ENCODE data around the gene RIPOR3.
"Not testable (repeated sequence)": the region's sequence is repeated elsewhere in the genome, so short reads cannot be mapped to it uniquely, and the experiment has no call there.

The RIPOR3 gene

GRCh38 chr20:50724112-50724725 lies 32.9 kb upstream of the RIPOR3 start:
- no peak for DNase-seq (ENCODE audit: low read depth, low spot score)

GRCh38 chr20:50723672-50724071 lies 32.3 kb upstream of the RIPOR3 start:
- no peak for DNase-seq (ENCODE audit: low read depth, low spot score)

- no peak for DNase-seq (ENCODE audit: low read depth, low spot score)
These were observed 31.2 kb upstream of the RIPOR3 start for GRCh38 chr20:50722424-50723155.

- DNase-seq (ENCODE audit: low read depth, low spot score): no peak
These were observed 30.5 kb upstream of the RIPOR3 start for GRCh38 chr20:50721881-50722281.

DNA sequence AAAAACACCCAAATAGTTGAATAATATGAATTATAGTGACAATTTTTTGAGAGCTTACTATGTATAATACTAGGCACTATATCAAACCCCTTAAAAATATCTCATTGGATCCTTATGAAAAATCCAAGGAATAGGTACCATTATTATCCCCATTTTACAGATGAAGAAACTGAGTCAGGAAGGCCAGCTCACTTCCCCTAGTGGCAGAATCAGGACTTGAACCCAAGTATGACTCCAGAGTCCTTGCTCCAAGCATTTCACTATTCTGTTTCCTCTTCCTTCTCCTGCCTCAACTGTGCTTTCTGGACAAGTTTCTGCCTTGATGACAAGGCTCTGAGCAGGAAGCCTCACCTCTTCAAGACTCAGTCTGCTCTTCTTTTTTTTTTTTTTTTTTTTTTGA lies 29.2 kb upstream of the RIPOR3 start:
- no peak for DNase-seq (ENCODE audit: low read depth, low spot score)

DNA sequence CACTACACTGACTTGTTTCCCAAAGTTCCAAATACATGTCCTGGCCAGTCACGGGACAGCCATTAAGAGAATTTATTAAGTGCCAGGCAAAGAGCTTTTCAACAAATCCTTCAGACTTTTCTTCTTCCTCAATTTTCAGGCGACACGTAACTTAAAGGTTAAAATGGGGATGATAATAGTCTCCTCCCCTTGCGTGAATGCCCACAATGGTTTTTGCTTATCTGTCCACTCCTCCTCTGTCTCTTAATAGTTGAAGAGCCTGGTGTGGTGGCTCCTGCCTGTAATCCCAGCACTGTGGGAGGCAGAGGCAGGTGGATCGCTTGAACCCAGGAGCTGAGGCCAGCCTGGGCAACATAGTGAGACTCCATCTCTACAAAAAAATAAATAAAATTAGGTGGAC lies 28.7 kb upstream of the RIPOR3 start:
- DNase-seq (ENCODE audit: low read depth, low spot score): no peak

DNA sequence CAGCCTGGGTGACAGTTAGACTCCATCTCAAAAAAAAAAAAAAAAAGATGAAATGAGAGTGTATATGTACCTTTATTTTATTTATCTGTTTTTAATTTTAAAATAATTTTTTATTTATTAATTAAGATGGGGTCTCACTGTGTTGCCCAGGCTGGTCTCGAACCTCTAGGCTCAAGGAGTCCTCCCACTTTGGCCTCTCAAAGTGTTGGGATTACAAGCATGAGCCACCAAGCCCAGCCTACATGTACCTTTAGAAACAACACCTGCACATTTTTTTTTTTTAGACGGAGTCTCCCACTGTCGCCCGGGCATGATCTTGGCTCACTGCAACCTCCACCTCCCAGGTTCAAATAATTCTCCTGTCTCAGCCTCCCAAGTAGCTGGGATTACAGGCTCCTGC lies 28.0 kb upstream of the RIPOR3 start:
- DNase-seq (ENCODE audit: low read depth, low spot score): no peak

- DNase-seq (ENCODE audit: low read depth, low spot score): no peak
These were observed 26.8 kb upstream of the RIPOR3 start for GRCh38 chr20:50717974-50718761.

- DNase-seq (ENCODE audit: low read depth, low spot score): no peak
These were observed 26.0 kb upstream of the RIPOR3 start for GRCh38 chr20:50717312-50717711.

DNA sequence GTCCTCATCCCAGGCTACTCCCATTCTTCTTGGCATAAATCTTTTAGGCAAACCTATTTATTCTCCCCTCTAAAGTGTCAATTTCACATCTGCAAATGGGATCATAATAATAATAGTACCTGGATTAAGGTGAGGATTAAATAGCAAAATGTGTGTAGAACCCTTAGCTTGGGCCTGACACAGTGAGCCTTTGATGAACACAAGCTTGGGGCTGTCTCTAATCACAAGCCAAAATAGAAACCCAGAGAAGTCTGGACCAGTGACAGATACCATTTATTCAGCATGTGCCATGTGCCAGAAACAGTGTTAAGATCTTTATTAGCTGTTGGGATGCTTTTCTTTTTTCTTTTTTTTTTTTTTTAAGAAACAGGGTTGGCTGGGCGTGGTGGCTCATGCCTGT lies 25.2 kb upstream of the RIPOR3 start:
- DNase-seq (ENCODE audit: low read depth, low spot score): no peak

DNA sequence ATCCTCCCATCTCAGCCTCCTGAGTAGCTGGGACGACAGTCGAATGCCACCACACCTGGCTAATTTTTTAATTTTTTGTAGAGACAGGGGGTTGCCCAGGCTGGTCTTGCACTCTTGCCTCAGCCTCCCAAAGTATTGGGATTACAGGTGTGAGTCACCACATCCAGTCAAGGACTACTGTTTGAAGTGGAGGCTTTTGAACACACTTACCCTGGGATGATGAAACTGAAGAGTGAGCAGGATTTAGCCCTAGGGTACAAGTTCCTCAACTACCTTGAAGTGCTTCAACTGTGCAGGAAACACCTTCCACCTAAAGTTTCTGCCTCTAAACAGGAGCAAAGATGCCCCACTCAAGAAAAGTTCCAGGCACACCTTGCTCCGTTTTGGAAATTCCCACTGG lies 24.4 kb upstream of the RIPOR3 start:
- no peak for DNase-seq (ENCODE audit: low read depth, low spot score)

- DNase-seq (ENCODE audit: low read depth, low spot score): not testable (repeated sequence)
These were observed 23.1 kb upstream of the RIPOR3 start for GRCh38 chr20:50714426-50714825.

DNA sequence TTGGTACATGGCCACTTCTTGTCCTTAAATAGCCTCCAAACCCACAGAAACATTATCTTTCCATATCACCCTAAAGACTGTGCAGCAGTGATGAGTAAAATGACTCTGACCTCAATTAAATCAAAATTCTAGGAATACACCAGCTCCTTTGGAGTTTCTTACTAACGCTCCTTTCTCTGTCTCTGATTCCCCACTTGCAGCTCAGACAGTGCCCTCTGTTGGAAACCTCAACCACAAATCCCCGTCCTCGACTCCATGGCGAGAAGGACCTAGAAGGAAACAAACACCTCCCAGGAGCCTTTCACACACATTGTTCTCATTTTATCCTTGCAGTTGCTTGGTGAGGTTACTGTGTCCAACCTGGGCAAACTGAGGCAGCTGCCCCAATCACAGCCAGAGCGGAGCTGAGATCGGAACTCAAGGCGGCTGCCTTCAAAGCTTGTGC lies 22.3 kb upstream of the RIPOR3 start:
- no peak for DNase-seq (ENCODE audit: low read depth, low spot score)

DNA sequence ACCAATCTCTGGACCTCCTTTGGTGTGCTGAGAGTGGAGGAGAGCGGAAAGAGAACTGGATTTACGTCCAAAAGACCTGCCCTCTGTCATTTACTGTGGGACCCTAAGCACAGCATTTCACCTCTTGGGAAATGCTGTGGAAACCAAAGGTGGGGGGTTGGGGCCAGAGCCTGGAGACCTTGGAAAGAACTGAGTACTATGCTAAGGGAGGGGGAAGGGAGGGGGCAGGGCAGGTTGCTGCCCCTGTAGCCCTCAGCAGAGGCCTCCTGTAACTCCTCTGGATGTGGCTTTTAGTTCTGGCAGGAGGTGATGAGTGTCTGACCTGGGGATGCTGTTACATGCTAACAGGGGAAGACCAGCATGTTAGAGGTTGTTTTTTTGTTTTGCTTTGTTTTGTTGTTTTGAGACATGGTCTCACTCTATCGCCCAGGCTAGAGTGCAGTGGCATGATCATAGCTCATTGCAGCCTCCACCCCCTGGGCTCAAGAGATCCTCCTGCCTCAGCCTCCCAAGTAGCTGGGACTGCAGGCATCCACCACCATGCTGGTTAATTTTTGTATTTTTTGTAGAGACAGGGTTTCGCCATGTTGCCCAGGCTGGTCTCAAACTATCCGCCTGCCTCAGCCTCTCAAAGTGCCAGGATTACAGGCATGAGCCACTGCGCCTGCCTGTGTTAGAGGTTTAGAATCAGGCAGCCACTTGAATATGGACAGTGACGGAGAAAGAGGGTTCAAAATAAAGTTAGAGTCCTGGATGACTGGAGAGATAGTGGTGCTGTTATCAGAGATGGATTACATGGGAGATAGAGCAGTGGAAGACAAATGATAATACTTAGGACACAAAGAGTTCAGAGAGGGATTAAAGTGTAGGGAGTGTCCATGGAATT lies 21.7 kb upstream of the RIPOR3 start:
- no peak for DNase-seq (ENCODE audit: low read depth, low spot score)

DNA sequence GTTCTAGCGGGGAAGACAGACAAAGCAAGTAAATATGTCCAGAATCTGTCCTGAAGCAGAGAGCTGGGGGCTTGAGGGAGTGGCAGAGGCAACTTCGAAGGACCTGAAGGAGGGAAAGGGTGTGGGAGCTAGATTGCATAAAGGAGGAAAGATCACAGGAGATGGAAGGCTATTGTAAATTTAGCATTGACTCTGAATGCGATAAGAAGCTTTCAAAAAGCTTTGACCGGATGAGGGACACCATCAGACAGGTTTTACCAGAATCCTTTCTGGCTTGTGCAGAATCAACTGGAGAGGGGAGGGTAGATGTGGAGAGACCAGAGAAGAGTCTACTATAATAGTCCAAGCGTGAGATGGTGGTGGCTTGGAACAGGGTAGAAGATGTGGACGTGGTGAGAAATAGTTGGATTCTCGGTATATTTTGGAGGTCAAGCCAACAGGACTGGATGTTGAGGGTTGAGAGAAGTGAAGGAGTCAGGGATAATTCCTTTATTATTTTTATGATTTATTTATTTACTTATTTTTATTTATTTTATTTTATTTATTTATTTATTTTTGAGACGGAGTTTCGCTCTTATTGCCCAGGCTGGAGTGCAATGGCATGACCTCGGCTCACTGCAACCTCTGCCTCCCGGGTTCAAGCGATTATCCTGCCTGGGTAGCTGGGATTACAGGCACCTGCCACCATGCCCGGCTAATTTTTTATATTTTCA lies 19.9 kb upstream of the RIPOR3 start:
- DNase-seq (ENCODE audit: low read depth, low spot score): no peak

GRCh38 chr20:50710492-50711063 lies 19.2 kb upstream of the RIPOR3 start:
- no peak for DNase-seq (ENCODE audit: low read depth, low spot score)

DNA sequence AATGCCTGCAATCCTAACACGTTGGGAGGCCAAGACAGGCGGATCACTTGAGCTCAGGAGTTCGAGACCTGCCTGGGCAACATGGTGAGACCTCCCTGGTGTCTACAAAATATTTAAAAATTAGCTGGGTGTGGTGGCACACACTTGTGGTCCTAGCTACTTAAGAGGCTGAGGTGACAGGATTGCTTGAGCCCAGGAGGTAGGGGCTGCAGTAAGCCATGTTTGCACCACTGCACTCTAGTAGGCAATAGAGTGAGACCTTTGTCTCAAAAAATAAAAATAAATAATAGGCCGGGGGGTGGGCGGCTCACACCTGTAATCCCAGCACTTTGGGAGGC lies 18.3 kb upstream of the RIPOR3 start:
- DNase-seq (ENCODE audit: low read depth, low spot score): no peak

- DNase-seq (ENCODE audit: low read depth, low spot score): no peak
These were observed 17.7 kb upstream of the RIPOR3 start for GRCh38 chr20:50708845-50709635.

- DNase-seq (ENCODE audit: low read depth, low spot score): no peak
These were observed 13.6 kb upstream of the RIPOR3 start for GRCh38 chr20:50704971-50705370.

- DNase-seq (ENCODE audit: low read depth, low spot score): no peak
These were observed 13.2 kb upstream of the RIPOR3 start for GRCh38 chr20:50704514-50704913.

Data from brain pericyte (primary cell).